HL-60/S4 (cell line): ENCODE results near the gene MPP3.
"Not testable (repeated sequence)": the region's sequence is repeated elsewhere in the genome, so short reads cannot be mapped to it uniquely, and the experiment has no call there.

Experiments used
- in situ Hi-C: fragments of 300-500 bp; cut with MboI; formaldehyde crosslinking; loops from 2 replicates; pipeline ENCODE4 v1.14.3; 2022; ENCODE audit warnings: low sequenced_read_pairs

The MPP3 gene

GRCh38 chr17:43809121-43809520 lies 23.8 kb downstream of the MPP3 start:
- in situ Hi-C loops = no loop called here

DNA sequence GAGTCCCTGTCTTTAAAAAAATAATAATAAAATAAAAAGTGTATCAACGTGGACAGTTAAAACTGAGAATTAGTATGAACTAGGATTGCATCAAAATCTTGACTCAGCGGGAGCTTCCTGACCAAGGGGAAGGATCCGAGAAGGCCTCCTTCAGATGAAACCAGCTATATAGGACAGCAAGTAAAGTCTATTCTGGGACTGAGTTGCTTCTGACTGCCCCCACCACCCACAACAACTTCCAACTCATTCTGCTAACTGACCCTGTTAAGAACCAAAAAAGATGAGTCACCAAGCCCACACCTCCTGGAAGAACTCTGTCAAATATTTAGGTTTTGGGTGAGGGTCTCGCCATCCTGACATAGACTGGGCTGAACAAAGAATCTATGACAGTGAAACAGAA lies 24.9 kb downstream of the MPP3 start:
- in situ Hi-C loops = no loop called here

GRCh38 chr17:43805117-43805516 lies 27.8 kb downstream of the MPP3 start:
- in situ Hi-C loops = no loop called here

DNA sequence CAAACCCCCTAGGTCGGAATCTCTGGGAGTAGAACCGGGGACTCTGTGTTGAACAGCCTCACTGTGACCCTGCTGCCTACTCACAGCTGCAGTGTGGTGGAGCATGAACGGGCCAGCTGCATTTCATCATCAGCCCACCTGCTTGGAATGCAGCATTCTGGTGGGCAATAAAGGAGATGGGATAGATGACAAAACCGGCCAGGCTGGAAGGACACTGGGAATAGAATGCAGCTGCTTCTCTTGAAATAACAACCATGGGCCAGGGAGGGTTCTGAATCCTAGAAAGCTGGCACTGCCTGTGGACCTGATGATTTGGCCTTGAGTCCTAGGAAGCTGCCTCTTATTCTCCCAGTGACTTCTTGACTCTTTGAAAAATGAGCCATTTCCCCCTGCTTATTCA lies 29.2 kb downstream of the MPP3 start:
- in situ Hi-C loops = no loop called here

DNA sequence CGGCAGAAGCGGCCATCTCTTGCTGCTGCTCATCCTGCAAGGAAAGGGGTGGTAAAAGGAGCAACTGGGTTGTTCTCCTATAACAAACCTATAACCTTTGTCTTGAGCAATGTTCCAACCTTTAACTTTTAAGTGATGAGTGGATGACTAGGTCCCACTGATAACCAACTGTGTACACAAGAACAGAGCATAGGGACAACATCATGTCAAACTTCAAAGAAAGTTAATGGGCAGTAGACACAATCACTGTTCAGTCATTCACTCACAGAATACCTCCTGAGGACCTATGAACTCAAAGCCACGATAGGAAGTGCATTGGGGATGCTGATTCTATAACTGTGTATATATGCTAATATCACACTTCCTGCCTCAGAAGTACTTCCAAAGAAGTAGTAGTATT lies 31.1 kb downstream of the MPP3 start:
- in situ Hi-C loops = no loop called here

- in situ Hi-C loops = no loop called here
These were observed 32.2 kb downstream of the MPP3 start for GRCh38 chr17:43800736-43801135.

GRCh38 chr17:43799047-43799446 lies 33.9 kb downstream of the MPP3 start:
- in situ Hi-C loops = no loop called here

DNA sequence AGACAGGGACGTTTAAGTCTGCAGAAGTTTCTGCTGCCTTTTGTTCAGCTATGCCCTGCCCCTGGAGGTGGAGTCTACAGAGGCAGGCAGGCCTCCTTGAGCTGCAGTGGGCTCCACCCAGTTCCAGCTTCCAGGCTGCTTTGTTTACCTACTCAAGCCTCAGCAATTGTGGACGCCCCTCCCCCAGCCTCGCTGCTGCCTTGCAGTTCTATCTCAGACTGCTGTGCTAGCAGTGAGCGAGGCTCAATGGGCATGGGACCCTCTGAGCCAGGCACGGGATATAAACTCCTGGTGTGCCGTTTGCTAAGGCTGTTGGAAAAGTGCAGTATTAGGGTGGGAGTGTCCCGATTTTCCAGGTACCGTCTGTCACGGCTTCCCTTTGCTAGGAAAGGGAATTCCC lies 34.9 kb downstream of the MPP3 start:
- in situ Hi-C loops = not testable (repeated sequence)

- in situ Hi-C loops = not testable (repeated sequence)
These were observed 40.3 kb downstream of the MPP3 start for GRCh38 chr17:43792668-43793067.

DNA sequence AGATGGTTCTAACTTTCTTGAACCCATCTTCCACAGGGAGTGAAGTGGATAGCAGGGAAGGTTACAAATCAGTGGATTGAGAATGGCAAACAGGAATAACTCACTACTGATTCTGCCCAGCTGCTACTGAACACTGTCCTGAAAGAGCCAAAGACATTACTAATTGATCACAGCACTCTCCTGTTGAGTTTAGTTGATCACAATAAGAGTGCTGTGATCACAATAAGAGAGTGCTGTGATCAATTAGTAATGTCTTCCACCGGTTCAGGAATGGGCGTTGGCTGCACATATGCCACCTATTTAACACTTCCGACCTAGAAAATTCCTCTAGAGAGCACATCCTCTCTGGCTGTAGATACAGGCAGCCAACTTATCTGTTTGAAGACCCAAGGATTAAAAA lies 41.4 kb downstream of the MPP3 start:
- in situ Hi-C loops = no loop called here

DNA sequence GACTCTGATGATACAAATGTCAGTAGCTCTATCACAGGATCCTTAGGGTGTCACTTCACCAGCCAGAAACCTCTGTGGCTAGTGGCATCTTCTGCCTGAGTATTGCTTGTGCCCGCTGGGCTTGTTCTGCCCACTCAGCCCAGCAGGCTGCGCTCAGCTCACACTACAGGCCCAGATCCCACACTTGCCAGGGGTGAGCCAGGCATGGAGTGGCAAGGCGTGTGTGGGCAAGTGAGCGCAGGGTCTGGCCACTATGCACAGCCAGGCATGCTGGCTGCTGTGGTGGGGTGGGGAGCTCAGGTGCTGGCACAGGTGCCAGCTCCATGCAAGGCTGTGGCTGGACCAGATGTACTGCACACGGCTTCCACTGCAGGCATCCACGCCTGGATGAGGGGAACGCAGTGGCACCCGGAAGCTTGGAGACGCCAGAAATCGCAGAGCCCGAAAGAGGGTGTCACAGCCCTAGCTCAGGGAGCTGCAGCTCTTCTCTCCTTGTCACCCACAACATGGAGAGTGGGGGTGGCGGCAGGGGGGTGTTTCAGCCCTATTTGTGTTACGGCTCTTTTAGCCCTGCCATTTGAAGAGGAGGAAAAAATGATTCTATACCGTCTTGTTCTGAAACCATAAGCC lies 42.5 kb downstream of the MPP3 start:
- in situ Hi-C loops = no loop called here

- in situ Hi-C loops = no loop called here
These were observed 43.5 kb downstream of the MPP3 start for GRCh38 chr17:43789482-43789881.

DNA sequence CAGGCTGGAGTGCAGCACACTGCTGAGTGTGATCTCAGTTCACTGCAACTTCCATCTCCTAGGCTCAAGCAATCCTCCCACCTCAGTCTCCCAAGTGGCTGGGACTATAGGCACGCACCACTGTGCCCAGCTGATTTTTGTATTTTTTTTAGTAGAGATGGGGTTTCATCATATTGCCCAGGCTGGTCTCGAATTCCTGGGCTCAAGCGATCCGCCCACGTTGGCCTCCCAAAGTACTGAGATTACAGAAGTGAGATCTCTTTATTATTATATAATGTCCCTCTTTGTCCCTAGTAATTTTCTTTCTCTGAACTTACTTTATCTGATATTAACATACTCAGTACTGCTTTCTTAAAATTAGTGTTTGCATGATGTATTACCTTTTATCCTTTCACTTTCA lies 44.4 kb downstream of the MPP3 start:
- in situ Hi-C loops = no loop called here

- in situ Hi-C loops = no loop called here
These were observed 45.2 kb downstream of the MPP3 start for GRCh38 chr17:43787728-43788127.

DNA sequence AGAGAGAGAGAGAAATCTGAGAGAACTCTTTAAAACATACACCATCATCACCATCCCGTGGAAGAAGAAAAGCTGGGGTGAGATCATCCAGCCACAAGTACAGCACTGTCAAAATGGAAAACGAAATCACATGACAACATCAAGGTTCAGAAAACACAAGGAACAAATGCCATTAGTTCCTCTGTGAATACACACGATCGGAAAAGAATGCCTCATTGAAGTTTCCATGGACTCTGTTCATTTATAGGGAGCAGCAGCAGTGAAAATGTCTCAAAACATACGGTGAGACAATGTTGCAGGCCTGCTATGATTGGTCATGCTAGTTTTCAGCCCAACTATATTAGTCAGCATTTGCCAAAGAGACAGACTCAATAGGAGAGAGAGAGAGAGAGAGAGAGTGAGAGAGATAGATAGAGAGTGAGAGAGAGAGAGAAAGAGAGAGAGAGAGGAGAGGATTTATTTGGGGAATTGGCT lies 48.3 kb downstream of the MPP3 start:
- in situ Hi-C loops = no loop called here

GRCh38 chr17:43784068-43784467 lies 48.9 kb downstream of the MPP3 start:
- in situ Hi-C loops = no loop called here

- in situ Hi-C loops = no loop called here
These were observed 49.8 kb downstream of the MPP3 start for GRCh38 chr17:43782913-43783680.

DNA sequence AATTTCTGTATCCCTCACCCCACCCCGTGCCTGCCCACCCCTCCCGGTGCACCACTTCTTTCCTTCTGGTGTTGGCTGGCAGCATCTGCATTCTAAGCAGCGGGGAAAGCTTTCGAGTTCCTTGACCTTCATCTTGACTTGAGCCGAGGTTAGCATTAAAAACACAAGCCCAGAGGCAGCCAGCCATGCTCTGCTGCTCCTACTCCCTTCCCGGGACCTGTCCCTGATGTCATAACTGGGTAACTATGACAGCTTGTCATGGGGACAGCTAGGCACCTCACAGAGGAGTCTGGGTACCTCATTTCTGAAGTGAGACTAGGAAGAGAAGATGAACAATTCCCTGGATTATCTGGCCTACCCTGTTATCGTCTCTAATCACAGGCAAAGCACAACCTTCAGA lies 52.8 kb downstream of the MPP3 start, which contains the start of gene CFAP97D1:
CFAP97D1 (plus strand) TSS at position 301 of the 400 bp plus-strand sequence; CDS start at position 329, 28 bp downstream.
- in situ Hi-C loops = no loop called here

- in situ Hi-C loops = no loop called here
These were observed 53.5 kb downstream of the MPP3 start for GRCh38 chr17:43779145-43780125.

DNA sequence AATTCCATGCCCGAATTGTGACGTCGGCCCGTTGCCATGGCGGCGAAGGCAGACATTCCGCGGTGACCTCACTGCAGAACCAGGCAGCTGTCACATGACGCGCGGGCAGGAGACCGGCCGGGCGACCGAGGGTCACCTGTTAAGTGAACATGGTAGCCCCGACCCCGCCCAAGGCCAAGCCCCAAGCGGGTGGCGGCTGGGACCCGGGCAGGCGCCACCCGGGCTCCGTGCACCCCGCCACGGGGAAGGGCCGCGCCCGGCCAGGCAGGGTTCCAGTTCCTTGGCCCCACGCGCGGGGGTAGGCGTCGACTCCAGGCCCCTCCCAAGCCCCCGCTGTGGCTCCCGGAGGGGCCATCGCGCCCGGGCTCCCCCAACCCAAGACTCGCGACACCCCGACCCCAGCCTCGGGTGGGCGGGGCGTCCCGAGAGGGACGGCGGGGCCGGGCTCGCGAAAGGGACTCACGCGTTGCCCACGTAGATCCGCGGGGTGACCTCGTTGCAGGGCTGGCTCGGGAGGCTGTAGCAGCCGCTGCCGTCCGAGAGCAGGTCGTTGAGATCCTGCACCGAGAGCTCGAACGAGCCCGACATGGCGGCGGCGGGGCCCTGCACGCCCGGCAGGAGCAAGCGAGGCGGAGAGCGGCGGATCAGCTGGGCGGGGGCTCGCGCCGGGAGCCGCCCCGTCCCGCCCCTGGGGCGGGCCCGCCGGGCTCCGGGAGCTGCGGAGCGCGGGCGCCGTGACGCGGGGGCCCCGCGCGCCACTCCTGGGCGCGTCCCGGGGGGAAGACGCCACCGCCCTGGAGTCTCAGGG lies 54.4 kb downstream of the MPP3 start, which contains the start of gene DUSP3:
DUSP3 (minus strand) TSS at position 641 of the 808 bp plus-strand sequence; CDS start at position 588, 53 bp downstream.
- in situ Hi-C loops = no loop called here
